Limb (tissue), 2 donors: Measurements from ENCODE around the gene SLC1A3.

Experiments
- DNase-seq, 2 donors: peaks; one replicate each; pipeline ENCODE4 v3.0.0-alpha.2; 2016; ENCODE audit errors: extremely low spot score in 2 of 2

The SLC1A3 gene

DNA sequence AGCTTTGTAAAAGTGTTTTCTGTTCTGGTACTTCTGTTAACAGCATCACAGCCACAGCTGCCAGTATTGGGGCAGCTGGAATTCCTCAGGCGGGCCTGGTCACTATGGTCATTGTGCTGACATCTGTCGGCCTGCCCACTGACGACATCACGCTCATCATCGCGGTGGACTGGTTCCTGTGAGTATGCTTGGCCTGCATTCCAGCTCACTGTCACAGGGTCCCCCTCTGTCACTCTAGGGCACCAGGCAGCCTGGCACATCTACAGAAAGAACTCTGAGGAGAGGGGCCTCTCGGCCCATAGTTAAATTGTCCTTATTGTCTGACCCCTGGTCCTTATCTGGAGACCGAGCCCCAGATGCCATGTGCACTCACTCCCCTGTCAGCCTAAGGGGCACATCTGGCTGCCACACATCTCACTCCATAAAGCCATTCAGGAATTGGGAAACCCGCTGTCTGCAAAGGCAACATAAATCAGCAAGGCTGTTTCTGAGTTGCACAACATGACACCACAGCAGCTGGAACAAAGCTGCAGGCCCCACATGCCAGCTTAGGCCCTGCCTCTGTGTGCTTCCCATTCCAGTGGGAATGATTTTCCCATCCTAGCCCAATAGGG lies 77.5 kb downstream of the SLC1A3 start:
- DNase-seq: peak; percentile 53 to 57

DNA sequence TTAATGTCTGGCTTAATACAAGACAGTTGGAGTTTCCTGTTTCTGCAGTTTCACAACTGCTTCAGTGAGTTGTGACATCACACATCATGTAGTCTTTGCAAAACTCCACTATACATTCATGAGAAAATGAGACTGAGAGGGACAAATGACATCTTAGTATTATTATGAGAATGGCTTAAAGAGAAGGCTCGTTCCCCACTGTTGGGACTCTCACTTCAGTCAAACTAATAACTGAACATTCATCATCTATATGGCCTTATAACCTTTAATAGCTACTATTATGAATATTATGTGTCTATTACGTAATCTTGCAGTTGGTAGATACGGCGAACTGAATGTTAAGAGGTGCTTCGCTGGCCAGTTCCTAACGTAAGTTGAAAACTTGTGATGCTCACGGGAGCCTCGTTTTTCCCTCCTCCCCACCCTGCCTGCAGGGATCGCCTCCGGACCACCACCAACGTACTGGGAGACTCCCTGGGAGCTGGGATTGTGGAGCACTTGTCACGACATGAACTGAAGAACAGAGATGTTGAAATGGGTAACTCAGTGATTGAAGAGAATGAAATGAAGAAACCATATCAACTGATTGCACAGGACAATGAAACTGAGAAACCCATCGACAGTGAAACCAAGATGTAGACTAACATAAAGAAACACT lies 79.4 kb downstream of the SLC1A3 start:
- DNase-seq: no peak

DNA sequence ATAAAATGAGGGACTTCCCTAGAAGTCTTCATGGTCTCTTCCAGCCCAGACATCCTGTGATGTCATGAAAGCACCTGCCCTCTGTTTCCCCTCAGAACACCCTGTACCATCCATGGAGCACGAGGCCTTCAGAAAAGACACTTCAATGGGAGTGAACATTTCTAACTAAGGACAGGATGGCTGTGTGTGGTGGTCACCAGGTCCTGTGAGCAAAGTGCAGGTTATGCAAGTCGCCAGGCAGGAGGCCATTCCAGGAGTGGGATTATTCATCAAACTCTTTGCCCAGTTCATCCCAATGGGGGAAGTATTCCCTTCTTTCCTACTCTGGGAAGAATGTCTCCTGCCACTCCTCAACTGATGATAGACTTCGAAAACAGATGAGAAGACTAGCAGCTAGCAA lies 80.5 kb downstream of the SLC1A3 start:
- DNase-seq: no peak

DNA sequence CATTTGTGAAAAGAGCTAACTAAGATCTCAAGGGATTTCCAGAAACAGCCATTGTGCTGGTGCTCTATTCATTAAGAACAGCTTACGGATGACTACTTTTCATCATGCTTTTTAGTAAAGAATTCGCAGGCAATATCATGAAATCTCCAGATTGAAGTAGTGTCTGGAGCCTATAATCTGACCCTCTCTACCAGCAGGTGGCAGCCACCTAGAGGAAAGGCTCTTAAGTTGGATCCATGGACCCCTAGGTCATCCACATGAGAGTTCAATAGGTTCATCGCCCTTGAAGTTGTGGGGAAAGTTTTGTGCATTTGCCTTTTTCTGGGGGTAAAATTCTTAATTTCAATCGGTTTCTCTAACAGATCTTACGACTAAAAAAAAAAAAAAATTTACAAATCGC lies 82.3 kb downstream of the SLC1A3 start:
- DNase-seq: no peak

DNA sequence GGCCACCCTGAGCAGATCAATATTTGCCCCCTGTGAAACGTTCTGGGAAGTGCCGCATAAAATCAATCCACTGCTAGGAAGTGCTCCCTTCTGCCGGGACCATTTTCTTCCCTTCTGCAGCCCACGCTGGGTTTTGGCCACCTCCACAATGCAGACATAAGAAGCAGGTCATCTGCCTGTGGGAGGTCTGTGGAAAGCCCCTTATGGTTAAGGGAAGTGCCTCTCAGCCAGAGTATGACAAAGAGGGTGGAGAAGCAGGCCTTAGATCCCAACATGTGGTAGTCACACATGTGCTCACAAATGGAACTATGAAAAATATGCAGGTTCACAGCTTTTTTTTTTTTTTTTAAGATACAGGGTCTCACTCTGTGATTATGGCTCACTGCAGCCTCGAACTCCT lies 82.8 kb downstream of the SLC1A3 start:
- no peak for DNase-seq

DNA sequence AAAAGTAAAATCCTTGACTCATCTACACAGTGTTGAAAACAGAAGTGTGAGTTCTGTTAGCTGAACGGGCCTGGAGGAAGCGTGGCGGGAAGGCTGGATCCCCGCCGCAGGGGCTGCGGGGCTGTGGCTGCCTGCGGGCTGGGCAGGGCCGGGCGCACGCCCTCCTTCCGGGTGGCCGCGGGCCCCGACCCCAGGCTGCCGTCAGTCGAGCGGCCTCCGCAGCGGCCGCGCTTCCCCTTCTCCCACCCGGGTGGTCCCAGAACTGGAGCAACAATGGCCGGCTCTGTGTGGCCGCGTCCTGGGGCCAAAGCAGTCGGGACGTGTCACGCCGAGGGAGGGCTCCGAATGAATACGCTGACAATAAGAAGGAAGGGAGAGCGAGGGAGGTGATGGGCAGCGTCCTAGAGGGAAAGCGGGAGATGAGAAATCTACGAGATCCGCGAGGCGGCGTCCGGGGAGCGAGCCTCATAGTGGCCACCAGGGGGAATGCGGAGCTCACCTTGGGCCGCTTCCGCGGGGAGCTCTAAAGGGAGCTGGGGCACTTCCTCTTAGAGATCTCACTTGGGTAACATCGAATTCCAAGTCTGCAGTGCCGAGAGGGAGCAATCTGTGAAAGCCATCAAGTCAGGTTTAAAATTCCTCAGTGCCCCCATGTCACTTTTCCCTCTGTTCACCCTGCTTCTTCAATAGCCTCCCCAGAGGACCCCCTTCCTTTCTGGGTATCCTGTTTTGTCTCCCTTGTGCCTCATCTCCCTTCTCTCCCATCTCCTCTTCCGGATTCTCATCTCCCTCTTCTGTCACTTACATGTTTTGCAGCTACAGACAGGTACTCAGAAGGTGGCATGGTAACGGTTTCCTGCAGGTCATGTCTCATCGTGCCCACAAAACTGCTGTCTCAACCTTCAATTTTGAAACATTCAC lies 83.9 kb downstream of the SLC1A3 start:
- peak; percentile 72 to 83 for DNase-seq

DNA sequence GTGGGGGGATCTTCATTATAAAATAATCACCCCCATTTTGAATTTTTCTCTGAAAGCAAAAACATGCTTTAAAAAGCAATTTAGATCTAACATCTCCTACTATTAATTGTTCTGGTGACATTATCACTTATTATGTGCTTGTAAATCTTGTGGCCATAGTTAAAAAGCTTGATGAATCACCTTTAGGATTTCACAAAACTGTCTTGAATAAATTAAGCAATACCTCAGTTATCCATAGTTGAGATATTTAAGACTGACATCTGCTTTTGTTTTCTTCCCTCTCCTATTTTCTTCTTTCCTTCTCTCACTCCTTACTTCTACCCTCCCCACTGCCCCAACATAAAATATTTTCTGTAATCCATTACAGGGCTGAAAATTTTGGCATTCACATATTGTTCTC lies 84.8 kb downstream of the SLC1A3 start:
- DNase-seq: no peak

DNA sequence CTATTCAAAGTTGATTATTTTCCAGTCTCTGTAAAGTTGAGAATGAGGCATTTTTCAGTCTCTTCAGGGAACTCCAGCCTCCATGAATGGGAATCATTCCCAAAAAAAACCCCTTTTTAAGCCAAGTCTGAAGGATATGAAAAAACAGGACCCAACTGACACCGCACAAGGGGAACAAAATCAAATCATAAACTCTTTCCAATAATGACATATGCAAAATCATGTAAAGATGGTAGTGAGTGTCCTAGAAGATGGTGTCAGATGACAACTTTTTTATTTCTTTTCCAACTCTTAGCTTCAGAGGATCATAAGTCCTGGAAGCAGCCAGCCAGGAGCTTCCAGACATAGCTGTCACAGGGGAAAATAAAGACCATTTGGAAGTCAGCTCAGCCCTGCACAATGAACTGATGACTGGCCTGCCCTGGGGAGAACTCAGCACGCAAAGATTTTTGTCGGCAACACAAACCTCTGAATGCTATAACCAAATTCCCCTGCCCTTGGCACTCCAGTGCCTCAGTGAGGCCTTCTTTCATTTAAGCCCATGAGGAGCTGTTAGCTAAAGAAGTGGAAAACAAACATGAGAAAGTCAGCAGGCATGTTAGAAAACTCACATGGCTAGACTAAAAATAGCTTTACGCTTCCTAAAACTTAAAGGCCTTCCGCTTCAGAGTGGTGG lies 85.4 kb downstream of the SLC1A3 start:
- peak; percentile 52 to 76 for DNase-seq

DNA sequence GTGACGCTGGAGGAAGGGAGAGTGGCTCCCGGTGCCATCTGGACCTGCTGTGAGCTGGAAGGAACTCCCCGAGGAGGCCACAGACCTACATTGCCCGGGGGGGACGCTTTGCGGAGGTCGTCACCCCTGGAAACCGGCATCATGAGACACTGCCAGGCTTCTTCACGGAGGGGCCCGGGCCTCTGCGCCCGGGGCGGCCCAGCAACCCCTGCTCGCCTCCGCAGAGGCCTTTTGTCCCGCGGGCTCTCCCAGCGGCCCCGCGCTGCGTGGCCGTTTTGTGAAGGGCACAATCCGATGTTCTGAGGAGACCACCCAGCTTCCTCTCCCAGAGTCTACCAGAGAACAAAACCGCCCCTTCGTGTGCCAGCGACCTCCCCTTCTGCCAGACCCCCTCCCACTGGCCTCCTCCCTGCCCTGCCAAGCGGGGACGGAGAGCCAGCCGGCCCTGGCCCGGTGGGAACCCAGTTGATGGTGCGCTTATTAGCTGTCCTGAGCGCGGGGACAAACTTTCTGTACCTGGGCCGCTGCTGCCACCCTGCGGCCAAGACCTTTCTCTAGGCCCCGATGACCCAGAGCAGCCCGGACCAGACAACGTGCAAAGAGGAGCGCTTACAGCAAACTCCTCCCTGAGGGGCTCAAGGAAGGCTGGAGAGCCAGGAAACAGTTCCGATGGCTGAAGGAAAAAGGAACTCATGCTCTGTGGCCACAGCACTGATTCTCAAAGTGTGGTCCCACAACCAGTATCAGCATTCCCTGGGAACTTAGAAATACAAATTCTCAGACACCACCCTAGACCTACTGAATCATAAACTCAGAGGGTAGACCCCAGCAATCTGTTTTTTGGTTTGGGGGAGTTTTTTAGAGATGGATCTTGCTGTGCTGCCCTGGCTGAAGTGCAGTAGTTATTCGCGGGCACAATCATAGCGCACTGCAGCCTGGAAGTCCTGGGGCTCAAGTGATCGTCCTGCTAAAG lies 86.7 kb downstream of the SLC1A3 start:
- DNase-seq: peak; percentile 83 to 86

DNA sequence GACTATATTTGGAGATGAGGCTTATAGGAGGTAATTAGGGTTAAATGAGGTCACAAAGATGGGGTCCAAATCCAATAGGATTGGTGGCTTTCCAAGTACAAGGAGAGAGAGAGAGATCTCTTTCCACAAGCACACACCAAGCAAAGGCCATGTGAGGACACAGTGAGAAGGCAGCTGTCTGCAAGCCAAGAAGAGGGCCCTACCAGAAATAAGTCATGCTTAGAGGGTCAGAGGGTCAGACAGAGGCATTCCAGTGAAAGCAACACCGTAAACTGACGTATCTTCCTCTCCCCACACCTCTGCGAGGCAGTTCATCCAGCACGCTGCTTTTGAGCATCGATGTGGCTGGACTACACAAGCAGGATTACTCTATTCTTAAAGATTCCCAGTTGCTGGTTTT lies 87.9 kb downstream of the SLC1A3 start:
- DNase-seq: no peak

DNA sequence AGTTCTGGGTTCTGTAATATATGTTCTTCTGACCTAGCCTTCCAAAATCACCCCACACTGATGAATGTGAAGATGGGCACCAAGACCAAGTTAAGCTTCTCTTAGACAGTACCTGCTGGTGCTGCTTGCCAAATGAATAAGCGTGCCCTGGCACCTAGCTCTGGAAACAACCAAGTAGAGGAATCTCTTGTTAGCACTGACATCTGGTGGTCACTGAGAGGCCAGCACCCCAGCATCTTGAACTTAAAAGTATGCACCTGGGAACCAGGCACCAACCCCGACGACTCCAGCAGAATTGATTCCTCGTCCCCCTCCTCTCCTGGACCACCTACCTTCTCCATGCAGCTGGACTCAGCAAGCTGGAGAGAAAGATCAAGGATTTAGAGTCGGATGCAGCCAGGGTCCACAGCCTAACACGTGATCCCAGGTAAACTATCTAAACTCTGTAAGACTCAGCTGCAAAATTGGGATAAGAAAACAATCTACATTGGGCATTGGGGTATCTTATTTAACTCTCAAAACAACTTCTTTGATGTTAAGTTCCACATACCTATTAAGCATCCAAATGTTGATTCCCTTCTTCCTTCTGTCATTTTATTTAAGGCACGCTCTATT lies 89.8 kb downstream of the SLC1A3 start:
- peak; percentile 42 to 63 for DNase-seq

DNA sequence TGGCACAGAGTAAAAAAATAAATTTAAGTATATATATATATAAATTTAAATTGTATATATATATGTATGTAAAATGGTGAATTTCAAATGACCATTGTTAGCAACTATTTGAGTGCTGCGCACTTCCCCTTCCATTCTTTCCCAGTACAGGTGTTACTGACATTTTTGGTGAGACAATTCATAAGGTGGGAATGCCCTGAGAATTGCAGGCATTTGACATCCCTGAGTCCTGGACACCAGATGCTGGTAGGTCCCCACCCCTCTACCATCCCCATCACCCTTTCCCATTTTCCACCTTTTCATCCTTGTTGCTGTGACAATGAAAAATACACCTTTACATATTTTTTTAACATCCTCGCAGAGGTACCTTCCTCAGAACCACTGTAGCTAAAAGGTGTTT lies 91.6 kb downstream of the SLC1A3 start:
- DNase-seq: no peak

DNA sequence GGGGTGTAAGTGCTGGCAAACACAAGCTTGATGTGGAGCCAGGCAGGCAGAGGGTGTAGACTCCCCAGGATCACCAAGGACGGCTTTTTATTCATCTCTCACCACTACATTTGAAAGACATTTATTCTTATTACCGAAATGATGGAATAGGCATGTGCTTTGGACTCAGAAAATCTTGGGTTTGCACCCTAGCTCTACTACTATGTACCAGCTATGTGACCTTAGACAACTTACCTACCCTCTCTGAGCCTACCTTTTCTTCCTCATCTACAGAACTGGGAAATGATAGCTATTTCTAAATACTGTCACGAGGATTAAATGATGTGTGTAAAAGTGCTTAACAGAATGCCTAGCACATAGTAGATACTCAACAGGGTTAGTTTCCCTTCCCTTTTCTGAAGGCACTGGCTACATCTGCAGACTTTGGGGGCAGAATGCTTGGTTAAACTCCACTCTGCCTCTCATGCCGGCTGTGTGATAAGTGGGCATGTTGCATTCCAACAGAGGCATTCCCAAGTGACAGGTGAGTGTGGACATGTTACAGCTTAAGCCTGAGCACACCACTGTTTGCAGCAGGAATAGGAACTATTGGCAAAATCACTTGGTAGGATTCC lies 94.8 kb downstream of the SLC1A3 start:
- no peak for DNase-seq

DNA sequence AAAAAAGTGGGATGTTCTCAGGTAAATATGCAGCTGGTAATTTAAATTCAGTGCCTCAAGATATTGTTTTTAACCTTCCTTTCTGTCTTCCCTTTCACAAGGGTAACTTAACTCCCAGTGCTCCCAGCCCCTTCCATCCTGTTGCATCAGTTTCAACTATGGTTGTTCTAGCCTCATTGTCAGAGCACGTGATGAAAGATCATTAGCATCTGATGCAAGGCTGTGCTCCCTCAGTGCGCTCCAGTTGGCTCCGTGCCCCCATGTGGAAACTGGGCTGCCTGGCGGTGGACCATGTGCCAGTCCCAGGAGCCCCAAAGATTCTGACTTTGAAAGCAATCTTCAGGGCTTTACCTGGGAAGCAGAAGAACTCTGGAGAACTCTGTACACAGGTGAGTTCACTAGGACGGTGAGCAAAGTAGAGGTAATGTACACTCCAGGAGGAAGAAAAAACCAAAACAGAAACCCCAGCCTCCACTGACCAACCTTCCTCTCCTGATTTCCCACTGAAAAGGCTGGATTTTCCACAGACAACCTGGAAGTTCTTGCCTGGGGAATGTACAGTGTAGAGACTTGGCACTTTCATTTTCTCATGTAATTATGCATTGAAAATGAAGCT lies 96.9 kb downstream of the SLC1A3 start:
- DNase-seq: no peak

DNA sequence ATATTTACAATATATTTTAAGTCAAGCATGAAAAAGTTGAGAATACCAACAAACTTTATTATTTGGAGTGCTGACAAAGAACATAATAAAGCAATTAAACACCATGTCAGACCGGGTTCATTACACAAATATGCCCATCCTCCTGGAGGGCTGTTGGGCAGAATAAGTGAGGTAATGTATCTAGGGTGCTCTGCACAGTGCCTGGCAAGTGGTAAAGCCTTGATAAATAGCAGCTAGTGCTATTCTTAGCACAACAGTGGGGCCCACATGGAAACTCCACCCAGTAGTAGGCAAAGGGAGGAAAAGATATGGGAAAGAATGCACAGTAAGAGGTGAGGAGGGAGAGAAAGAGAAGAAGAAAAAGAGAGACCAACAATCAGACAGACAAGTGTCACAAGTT lies 97.7 kb downstream of the SLC1A3 start:
- no peak for DNase-seq

DNA sequence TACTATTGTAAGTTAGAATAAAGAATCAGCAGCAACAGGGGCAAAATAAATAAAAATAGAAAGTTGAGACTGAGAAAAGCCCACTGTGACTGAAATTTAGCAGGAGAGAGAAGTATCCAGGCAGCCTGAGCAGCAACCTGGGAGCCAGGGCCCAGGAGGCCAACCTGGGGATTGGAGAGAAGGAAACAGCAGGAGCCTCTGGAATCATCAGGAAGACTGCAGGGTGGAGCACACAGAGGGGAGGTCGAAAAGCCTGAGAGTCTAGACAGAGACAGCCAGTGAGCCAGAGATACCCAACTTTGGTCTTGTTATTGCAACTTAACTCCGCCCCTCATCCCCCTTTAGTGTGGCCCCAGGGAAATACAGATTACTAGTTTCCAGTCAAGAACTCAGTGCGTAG lies 98.6 kb downstream of the SLC1A3 start:
- DNase-seq: no peak

DNA sequence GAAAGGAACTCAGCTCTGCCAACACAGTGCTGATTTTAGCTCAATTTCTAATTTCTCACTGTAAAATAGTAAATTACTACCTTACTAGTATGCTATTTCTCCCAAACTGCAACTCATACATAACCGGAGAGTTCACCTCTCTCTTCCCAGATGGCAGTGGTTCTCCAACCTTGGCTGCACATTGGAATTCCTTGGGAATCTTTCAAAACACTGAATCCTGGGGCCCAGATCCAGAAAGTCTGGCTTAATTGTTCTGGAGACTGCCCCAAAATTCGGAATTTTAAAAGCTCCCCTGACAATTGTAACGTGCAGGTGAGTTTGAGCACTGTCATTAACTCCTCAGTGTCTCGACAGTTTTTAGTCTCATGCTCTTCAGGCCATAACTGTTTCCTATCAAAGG lies 100.3 kb downstream of the SLC1A3 start:
- DNase-seq: no peak

DNA sequence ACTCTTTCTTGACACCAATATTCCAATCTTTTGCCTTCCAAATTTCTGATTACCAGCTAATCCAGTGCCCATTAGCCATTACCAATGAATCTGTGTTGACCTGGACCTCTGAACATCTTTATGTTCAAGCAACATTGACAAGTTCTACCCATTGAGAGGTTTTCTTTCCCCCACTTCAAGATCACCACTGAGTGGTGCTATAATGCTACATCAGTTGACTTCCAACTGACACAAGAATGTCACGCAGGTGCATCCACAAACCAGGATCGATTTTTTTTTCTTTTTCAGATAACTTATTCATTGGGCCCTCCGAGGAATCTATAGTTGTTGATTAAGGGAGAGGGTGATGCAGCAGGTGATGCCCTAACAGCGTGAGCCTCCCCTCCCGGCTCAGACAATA lies 102.6 kb downstream of the SLC1A3 start:
- no peak for DNase-seq

DNA sequence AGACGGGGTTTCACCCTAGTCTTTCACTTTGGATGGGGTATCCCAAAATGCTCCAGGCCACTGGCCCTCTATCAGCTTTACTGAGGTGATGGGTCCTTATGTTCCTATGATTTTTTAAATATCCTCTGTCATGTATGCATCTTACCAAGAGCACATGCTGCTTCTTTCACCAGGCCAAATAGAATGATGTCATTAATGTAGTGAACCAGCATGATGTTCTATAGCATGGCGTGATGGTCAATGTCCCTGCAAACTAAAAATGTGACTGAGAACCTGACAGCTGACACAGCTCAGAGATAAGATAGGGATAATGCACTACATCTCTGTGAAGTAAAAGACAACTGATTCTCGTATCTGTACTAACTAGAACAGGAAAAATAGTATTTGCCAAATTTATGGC lies 103.6 kb downstream of the SLC1A3 start:
- no peak for DNase-seq
